Measurements from ENCODE around the gene GMCL1. TPM values are rescaled to one million over a fixed set of nuclear protein-coding genes. Genes with fewer than 3 reads are reported as not detected.

Gene GMCL1
- total RNA-seq, 6 donors from 2014 or later: 11.9 to 23.1 (median 17.5) TPM

DNA sequence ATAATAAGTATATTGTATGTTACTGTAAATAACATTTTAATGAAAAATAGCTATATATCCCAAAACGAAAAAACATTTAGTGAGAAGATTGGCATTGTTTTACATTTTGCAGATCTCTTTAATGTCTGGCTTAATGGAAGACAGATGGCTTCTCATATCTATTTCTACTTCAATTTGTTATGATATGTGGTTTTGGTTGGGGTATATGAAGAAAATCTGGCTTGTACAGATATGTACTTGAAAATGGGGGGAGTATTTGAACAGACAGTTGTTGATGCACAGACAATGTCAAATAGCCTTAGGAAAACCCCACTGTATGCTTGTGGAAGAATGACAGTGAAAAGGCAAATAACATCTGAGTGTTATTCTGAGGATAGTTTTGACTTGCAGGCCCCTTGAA, 23.6 kb upstream of the GMCL1 start:
- no peak for DNase-seq
- 85 to 88% methylated on average over 1 of the region's 1 CpG for WGBS, 2 donors
- no peaks in the 10 kb centered on the region for H3K9me3 ChIP-seq
- no peak overlapping the region for H3K27ac ChIP-seq
- ATAC-seq (ENCODE audit: low FRiP score in 2 of 2): no peak
- H3K4me3 ChIP-seq: no peak overlapping the region
- H3K27me3 ChIP-seq: no peaks in the 10 kb centered on the region
- peaks cover 0 to 3% (median 0%) of the 10 kb centered on the region in 4 donors for H3K4me1 ChIP-seq
- H3K36me3 ChIP-seq: peaks cover 19 to 66% (median 35%) of the 10 kb centered on the region in 4 donors
- TF ChIP-seq EP300 (IDR thresholded peaks at IDR 0.05) (no peak), POLR2AphosphoS5 (IDR thresholded peaks at IDR 0.05) (no peak), POLR2A (IDR thresholded peaks at IDR 0.05) (no peak), CTCF (IDR thresholded peaks at IDR 0.05) (no peak)

DNA sequence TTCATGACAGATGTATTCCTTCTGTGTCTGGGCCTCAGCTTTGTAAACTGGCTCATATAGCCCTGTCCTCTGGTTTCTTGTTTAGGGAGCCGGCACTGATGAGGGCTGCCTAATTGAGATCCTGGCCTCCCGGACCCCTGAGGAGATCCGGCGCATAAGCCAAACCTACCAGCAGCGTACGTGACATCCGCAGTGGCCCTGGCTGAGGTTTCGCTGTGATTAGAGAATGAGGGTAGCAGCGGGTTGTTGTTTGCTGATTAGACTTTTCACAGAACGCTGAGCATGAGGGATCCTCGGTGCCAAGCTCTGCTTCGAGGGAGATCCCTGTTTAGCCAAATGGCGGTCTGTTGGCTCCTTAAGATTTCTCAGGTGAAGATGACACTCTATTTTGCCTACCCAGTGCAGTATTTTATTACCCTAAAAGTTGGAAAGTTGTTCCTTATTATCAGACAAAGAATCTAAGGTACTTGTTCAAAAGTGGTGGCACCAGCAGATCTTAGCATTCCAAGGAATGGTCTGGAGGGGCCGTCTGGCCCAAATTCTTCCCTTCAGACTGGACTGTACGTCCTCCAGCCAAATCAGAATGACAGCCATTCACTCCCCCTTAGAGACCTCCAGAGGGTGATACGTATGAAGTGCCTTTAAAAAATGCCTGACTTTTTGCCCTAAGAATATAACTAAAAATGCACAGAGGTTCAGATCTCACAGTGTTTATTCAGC, 21.5 kb upstream of the GMCL1 start:
- no peak for TF ChIP-seq POLR2AphosphoS5 (IDR thresholded peaks at IDR 0.05)
- no peak for TF ChIP-seq CTCF (IDR thresholded peaks at IDR 0.05)
- no peak for TF ChIP-seq POLR2A (IDR thresholded peaks at IDR 0.05)
- no peak for TF ChIP-seq EP300 (IDR thresholded peaks at IDR 0.05)
- Histone ChIP-seq H3K36me3 (peaks cover 24 to 86% (median 43%) of the 10 kb centered on the region in 4 donors), H3K9me3 (no peaks in the 10 kb centered on the region), H3K4me1 (peaks cover 0 to 3% (median 0%) of the 10 kb centered on the region in 4 donors), H3K27me3 (no peaks in the 10 kb centered on the region), H3K27ac (no peak overlapping the region), H3K4me3 (no peak overlapping the region)
- 89 to 95% methylated on average over 11 to 16 of the region's 16 CpGs for WGBS, 2 donors
- no peak for ATAC-seq (ENCODE audit: low FRiP score in 2 of 2)
- DNase-seq: no peak

- peaks cover 25 to 84% (median 42%) of the 10 kb centered on the region in 4 donors for H3K36me3 ChIP-seq
- DNase-seq: no peak
- no peaks in the 10 kb centered on the region for H3K9me3 ChIP-seq
- TF ChIP-seq POLR2A (IDR thresholded peaks at IDR 0.05): no peak
- TF ChIP-seq EP300 (IDR thresholded peaks at IDR 0.05): no peak
- WGBS, 2 donors: 92 to 96% methylated on average over 6 of the region's 6 CpGs
- H3K4me3 ChIP-seq: no peak overlapping the region
- no peak for ATAC-seq (ENCODE audit: low FRiP score in 2 of 2)
- no peak overlapping the region for H3K27ac ChIP-seq
- no peaks in the 10 kb centered on the region for H3K27me3 ChIP-seq
- no peaks in the 10 kb centered on the region for H3K4me1 ChIP-seq
Measured at GRCh38 chr2:69810550-69810949, 18.9 kb upstream of the GMCL1 start.

GRCh38 chr2:69811018-69811417, 18.4 kb upstream of the GMCL1 start:
- Histone ChIP-seq H3K9me3 (no peaks in the 10 kb centered on the region), H3K4me3 (no peak overlapping the region), H3K36me3 (peaks cover 23 to 79% (median 40%) of the 10 kb centered on the region in 4 donors), H3K4me1 (no peaks in the 10 kb centered on the region), H3K27ac (no peak overlapping the region), H3K27me3 (no peaks in the 10 kb centered on the region)
- TF ChIP-seq EP300 (IDR thresholded peaks at IDR 0.05) (no peak), POLR2A (IDR thresholded peaks at IDR 0.05) (no peak), POLR2AphosphoS5 (IDR thresholded peaks at IDR 0.05) (no peak), CTCF (IDR thresholded peaks at IDR 0.05) (no peak)
- DNase-seq (no peak), ATAC-seq (ENCODE audit: low FRiP score in 2 of 2) (no peak)
- whole genome bisulfite sequencing, 2 donors: 80 to 90% methylated on average over 5 of the region's 5 CpGs

DNA sequence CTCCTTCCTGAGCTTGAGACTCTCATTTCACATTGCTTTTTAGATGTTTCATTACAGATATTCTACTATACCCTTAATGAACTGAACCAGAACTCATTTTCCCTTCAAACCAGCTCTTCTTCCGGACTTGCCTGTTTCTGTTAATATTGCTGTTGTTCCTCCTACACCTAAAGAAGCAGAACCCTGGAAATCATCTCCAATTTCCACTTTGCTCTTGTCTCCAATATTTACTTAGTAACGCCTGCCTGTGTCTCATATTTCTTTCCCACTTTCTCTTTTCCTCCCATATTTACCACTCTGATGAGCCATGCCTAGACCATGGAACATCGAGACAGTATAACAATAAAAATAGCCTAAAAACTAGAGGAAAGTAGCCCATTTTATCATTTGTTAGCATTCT, 17.9 kb upstream of the GMCL1 start:
- ATAC-seq (ENCODE audit: low FRiP score in 2 of 2) (no peak), DNase-seq (no peak)
- Histone ChIP-seq H3K27me3 (no peaks in the 10 kb centered on the region), H3K9me3 (no peaks in the 10 kb centered on the region), H3K4me1 (no peaks in the 10 kb centered on the region), H3K27ac (no peak overlapping the region), H3K4me3 (no peak overlapping the region), H3K36me3 (peaks cover 17 to 73% (median 36%) of the 10 kb centered on the region in 4 donors)
- WGBS, 2 donors: 92 to 95% methylated on average over 3 of the region's 3 CpGs
- TF ChIP-seq POLR2A (IDR thresholded peaks at IDR 0.05) (no peak), POLR2AphosphoS5 (IDR thresholded peaks at IDR 0.05) (no peak), CTCF (IDR thresholded peaks at IDR 0.05) (no peak), EP300 (IDR thresholded peaks at IDR 0.05) (no peak)
